ENCODE data around the gene CCDC3.

CCDC3 gene

DNA sequence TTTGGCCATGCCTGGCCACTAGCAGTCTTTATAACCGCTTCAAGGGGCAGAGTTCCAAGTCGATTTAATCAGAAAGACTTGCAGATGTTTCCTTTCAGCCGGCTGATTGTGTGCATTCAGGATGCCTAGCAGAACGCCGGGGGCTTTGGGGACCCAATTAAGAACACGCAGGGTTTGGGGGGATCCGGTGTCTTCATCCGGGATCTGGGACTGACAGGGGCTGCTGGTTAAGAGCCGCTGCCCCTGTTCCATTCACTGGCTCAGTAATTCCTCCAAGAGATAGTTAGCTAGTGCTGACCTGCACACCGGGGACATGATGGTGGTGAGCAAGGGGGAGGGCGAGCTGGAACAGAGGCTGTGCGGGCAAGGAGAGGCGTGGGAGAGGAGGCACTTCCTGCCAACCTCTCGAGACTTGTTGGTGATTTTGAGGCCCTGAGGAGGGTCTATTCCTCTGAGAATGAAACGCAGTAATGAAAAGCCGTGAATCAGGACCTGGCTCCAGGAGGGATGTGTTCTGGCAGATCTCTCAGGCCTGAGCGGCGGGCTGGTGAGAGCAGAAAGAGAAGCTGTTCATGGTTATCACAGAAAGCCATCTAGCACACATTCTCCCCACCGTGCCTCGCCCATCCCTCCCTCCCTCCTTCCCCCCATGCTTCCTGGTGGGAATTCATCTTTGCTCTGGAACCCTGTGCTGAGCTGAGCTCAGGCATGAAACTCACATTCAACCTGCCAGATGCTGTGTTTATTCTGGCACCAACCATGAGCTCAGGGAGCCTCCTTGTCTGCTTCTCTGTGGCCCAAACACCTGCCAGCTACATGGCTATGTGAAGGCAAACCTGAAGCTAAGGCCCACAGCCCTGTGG is 152.0 kb downstream of the CCDC3 start:
- Histone ChIP-seq H3K9me3 (ENCODE audit: control insufficient read depth, low read depth, low read length) (no peaks in the 10 kb centered on the region), H3K9ac (ENCODE audit: low read length) (no peak overlapping the region), H3K27me3 (ENCODE audit: control insufficient read depth, insufficient read depth, low read length) (no peaks in the 10 kb centered on the region), H3K27ac (ENCODE audit: low read length) (no peak overlapping the region), H3K4me3 (ENCODE audit: low read length) (no peak overlapping the region), H3K36me3 (ENCODE audit: control insufficient read depth, low read depth, low read length) (no peaks in the 10 kb centered on the region), H3K4me1 (ENCODE audit: control insufficient read depth, low read depth, low read length) (no peaks in the 10 kb centered on the region)

DNA sequence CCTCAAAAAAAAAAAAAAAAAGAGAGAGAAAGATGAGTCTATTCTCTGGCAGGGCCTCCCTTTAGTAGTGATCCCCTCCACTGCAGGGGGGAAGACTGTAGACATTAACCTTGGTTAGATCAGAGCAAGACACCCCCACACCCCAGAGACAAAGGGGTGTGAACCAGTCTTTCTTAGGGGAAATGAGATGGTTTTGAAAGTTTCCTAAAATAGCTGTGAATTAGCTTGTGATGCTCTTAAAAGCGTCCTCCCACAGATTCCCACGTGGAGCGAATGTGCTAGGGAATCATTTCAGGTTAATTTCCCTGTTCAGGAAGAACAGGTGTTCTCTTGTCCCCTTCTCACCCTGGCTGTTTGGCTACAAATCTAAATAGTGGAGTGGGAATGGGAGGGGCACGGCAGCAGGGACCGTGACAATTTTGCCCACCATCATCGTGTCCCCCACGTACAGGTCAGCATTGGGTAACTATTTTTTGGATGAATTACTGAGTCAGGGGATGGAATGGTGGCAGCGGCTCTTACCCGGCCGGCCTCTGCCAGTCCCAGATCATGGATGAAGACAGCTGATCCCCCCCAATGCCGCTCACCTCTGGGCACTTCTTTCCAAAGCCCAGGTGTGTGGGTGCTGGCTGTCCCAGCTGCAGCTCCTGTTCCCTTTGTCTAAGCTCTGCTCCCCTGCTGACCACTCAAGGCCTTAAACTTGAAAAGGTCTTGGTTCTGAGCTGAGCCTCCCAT is 152.9 kb downstream of the CCDC3 start:
- Histone ChIP-seq H3K36me3 (ENCODE audit: control insufficient read depth, low read depth, low read length) (no peaks in the 10 kb centered on the region), H3K9me3 (ENCODE audit: control insufficient read depth, low read depth, low read length) (no peaks in the 10 kb centered on the region), H3K9ac (ENCODE audit: low read length) (no peak overlapping the region), H3K4me1 (ENCODE audit: control insufficient read depth, low read depth, low read length) (no peaks in the 10 kb centered on the region), H3K27me3 (ENCODE audit: control insufficient read depth, insufficient read depth, low read length) (no peaks in the 10 kb centered on the region), H3K4me3 (ENCODE audit: low read length) (no peak overlapping the region), H3K27ac (ENCODE audit: low read length) (no peak overlapping the region)

DNA sequence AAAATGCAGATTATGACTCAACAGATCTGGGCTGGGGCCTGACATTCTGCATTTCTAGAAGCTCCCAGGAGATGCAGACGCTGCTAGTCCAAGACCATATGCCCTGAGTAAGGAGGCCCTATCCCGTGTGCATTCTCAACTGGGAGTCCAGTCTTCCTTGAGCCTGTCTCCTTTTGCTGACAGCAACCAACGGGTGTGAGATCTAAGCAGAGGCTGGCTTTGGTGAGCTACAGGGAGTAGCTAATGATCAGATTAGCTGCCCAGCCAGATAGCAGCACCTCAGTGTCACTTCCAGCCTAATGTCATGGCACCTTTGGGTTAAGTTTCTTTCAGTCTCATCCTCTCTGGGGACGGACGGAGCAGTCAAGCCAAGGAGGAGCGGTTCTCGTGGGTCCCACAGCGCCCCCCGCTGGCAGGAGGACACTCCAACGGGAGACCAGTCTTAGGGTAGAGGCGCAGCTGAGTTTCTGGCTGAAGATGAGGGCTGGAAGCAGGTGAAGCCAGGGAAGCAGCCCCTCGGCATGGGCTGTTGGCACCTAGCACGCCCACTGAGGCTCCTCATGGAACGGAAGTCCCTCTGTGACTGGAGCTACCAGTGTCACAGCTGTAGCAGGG is 154.0 kb downstream of the CCDC3 start:
- Histone ChIP-seq H3K4me3 (ENCODE audit: low read length) (no peak overlapping the region), H3K27ac (ENCODE audit: low read length) (no peak overlapping the region), H3K4me1 (ENCODE audit: control insufficient read depth, low read depth, low read length) (no peaks in the 10 kb centered on the region), H3K9ac (ENCODE audit: low read length) (no peak overlapping the region), H3K27me3 (ENCODE audit: control insufficient read depth, insufficient read depth, low read length) (no peaks in the 10 kb centered on the region), H3K36me3 (ENCODE audit: control insufficient read depth, low read depth, low read length) (no peaks in the 10 kb centered on the region), H3K9me3 (ENCODE audit: control insufficient read depth, low read depth, low read length) (no peaks in the 10 kb centered on the region)

DNA sequence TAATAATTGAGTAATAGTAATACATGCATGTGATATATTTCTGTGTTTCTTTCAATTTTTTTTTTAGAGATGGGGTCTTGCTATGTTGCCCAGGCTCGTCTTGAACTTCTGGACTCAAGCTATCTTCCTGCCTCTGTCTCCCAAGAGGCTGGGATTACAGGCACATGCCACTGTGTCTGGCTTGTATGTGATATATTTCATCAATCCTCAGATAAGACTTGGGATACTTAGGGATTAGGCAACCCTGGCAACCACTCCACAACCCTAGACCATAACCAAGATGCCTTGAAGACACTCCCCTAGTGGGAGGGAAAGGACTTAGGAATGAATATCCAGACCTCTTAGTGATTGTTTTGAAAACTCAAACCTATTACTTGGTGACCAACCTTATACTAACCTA is 154.8 kb downstream of the CCDC3 start:
- Histone ChIP-seq H3K27me3 (ENCODE audit: control insufficient read depth, insufficient read depth, low read length) (no peaks in the 10 kb centered on the region), H3K4me3 (ENCODE audit: low read length) (no peak overlapping the region), H3K4me1 (ENCODE audit: control insufficient read depth, low read depth, low read length) (no peaks in the 10 kb centered on the region), H3K9ac (ENCODE audit: low read length) (no peak overlapping the region), H3K9me3 (ENCODE audit: control insufficient read depth, low read depth, low read length) (no peaks in the 10 kb centered on the region), H3K36me3 (ENCODE audit: control insufficient read depth, low read depth, low read length) (no peaks in the 10 kb centered on the region), H3K27ac (ENCODE audit: low read length) (no peak overlapping the region)

All from iPS-18a (cell line).